GM12873 (cell line): ENCODE results near the gene KCNJ10.

Experiments used
- CTCF ChIP-seq: IDR thresholded peaks from 2 replicates; pipeline ENCODE4 v1.5.1; 2012; ENCODE audit warnings: low read depth, mild to moderate bottlenecking, moderate library complexity, low read length, control low read depth; ENCODE audit not compliant: insufficient read depth; ENCODE audit errors: missing control alignments

Gene KCNJ10

GRCh38 chr1:160097911-160098851, 28.2 kb upstream of the KCNJ10 start, which contains the start of gene IGSF8:
Gene IGSF8 (minus strand): TSS chr1:160098619. CDS start chr1:160098472, 147 bp downstream.
- no peak for TF ChIP-seq CTCF

GRCh38 chr1:160097151-160097910, 27.4 kb upstream of the KCNJ10 start:
- no peak for TF ChIP-seq CTCF

- TF ChIP-seq CTCF, result no peak
Observed at GRCh38 chr1:160096274-160097116, 26.5 kb upstream of the KCNJ10 start.

GRCh38 chr1:160095382-160096105, 25.6 kb upstream of the KCNJ10 start:
- TF ChIP-seq CTCF, result no peak

GRCh38 chr1:160094806-160095205, 24.8 kb upstream of the KCNJ10 start:
- no peak for TF ChIP-seq CTCF

- no peak for TF ChIP-seq CTCF
Observed at GRCh38 chr1:160094291-160094625, 24.3 kb upstream of the KCNJ10 start.
